Endothelial cell of umbilical vein (primary cell): ENCODE data around the gene MLPH. TPM values are rescaled to one million over a fixed set of nuclear protein-coding genes. Genes with fewer than 3 reads are reported as not detected.
A peak's percentile ranks its signal among the peaks of the same experiment; 100 is the strongest.

Experiments used
- BruUV-seq: library from RNA; stranded (reverse); fragments of 400-500 nt; replicated peaks from 2 replicates; lab custom pipeline; 2021; lab: Mats Ljungman, UMichigan
- CTCF ChIA-PET: fragments of 300-600, 350-600 bp; sonication (Branson Sonifier 250); formaldehyde crosslinking; loops from one replicate; lab custom pipeline; 2021; ENCODE audit warnings: antibody characterized with exemption, inconsistent platforms; lab: Charles Lee
- POLR2A ChIA-PET: fragments of 300-600, 350-600 bp; sonication (Branson Sonifier 250); formaldehyde crosslinking; loops from one replicate; lab custom pipeline; 2021; ENCODE audit warnings: antibody characterized with exemption, inconsistent platforms; lab: Charles Lee
- DNase-seq: peaks from one replicate; pipeline ENCODE4 v3.0.0-alpha.2; 2011; ENCODE audit warnings: low read depth, low spot score
- FAIRE-seq: peaks from 2 replicates; lab custom pipeline; 2011; peaks lifted over from hg19 to GRCh38; lab: Jason Lieb, UNC
- H2AFZ ChIP-seq: 2 replicates; pipeline ENCODE4 v1.6.0; 2012; ENCODE audit warnings: low read depth, low read length, control low read depth, inconsistent platforms
- H3K27ac ChIP-seq: 2 replicates; pipeline ENCODE4 v1.5.1; 2011; ENCODE audit warnings: low read depth, mild to moderate bottlenecking, control low read depth, low read length, moderate library complexity; ENCODE audit not compliant: insufficient read depth
- H3K27me3 ChIP-seq, 2 experiments: 2 replicates each; pipeline versions ENCODE4 v1.6.0 to v1.6.1; 2011; ENCODE audit warnings: low read length in 2 of 2, mixed read lengths in 1 of 2; ENCODE audit not compliant: control insufficient read depth in 2 of 2, insufficient read depth in 2 of 2
- H3K36me3 ChIP-seq, 2 experiments: 2 replicates in 1 of 2; 3 replicates in 1 of 2; pipeline ENCODE4 v1.5.1; 2011; ENCODE audit warnings: low read length in 2 of 2, mild to moderate bottlenecking in 1 of 2, moderate library complexity in 1 of 2; ENCODE audit not compliant: control insufficient read depth in 2 of 2, insufficient read depth in 2 of 2; ENCODE audit errors: extremely low read depth in 1 of 2
- H3K4me1 ChIP-seq: 3 replicates; pipeline ENCODE4 v1.5.1; 2011; ENCODE audit warnings: mild to moderate bottlenecking, low read length; ENCODE audit not compliant: control insufficient read depth, insufficient read depth; ENCODE audit errors: extremely low read depth
- H3K4me2 ChIP-seq: 2 replicates; pipeline ENCODE4 v1.6.1; 2011; ENCODE audit warnings: low read length, control low read depth, mixed read lengths; ENCODE audit not compliant: insufficient read depth
- H3K4me3 ChIP-seq, 3 experiments: fragments of 200-600 bp in 1 of 3; sonication (generic), shearing (Covaris generic) in 1 of 3; replicated peaks in 1 of 3; 2 replicates each; pipeline ENCODE4 v1.5.1; 2011 to 2016; ENCODE audit warnings: control low read depth in 3 of 3, low read length in 3 of 3, mild to moderate bottlenecking in 2 of 3, inconsistent platforms in 1 of 3, low read depth in 1 of 3, moderate library complexity in 1 of 3; ENCODE audit not compliant: insufficient read depth in 1 of 3
- H3K79me2 ChIP-seq: 2 replicates; pipeline ENCODE4 v1.6.0; 2012; ENCODE audit warnings: low read length, inconsistent platforms; ENCODE audit not compliant: control insufficient read depth, insufficient read depth
- H3K9ac ChIP-seq: replicated peaks from 2 replicates; pipeline ENCODE3; 2011; ENCODE audit warnings: low read length, control low read depth; ENCODE audit not compliant: insufficient read depth; ENCODE audit errors: extremely low read depth
- H3K9me1 ChIP-seq: replicated peaks from 3 replicates; pipeline ENCODE4 v1.6.0; 2011; ENCODE audit warnings: mild to moderate bottlenecking, low read length; ENCODE audit not compliant: control insufficient read depth, insufficient read depth; ENCODE audit errors: extremely low read depth
- H3K9me3 ChIP-seq: replicated peaks from 2 replicates; pipeline ENCODE4 v1.5.1; 2012; ENCODE audit warnings: low read length, inconsistent platforms; ENCODE audit not compliant: control insufficient read depth, insufficient read depth
- H4K20me1 ChIP-seq: replicated peaks from 2 replicates; pipeline ENCODE3; 2011; ENCODE audit warnings: mild to moderate bottlenecking, low read length; ENCODE audit not compliant: control insufficient read depth, insufficient read depth; ENCODE audit errors: extremely low read depth
- CTCF ChIP-seq, 2 donors: IDR thresholded peaks; 1 replicate in 1 of 2; 2 replicates in 1 of 2; pipeline ENCODE4 v1.5.1; 2011; ENCODE audit warnings: low read length in 2 of 2, mild to moderate bottlenecking in 2 of 2, moderate library complexity in 2 of 2, control low read depth in 1 of 2, inconsistent platforms in 1 of 2, low read depth in 1 of 2; ENCODE audit not compliant: insufficient read depth in 1 of 2; ENCODE audit errors: extremely low read depth in 1 of 2
- FOS ChIP-seq: IDR thresholded peaks from 2 replicates; pipeline ENCODE4 v1.6.1; 2011; ENCODE audit warnings: mild to moderate bottlenecking, low read length, moderate library complexity, borderline replicate concordance; ENCODE audit not compliant: insufficient read depth
- GATA2 ChIP-seq: IDR thresholded peaks from 2 replicates; pipeline ENCODE4 v1.7.0; 2011; ENCODE audit warnings: low read depth, mild to moderate bottlenecking, moderate library complexity, mixed read lengths, low read length; ENCODE audit not compliant: insufficient read length, insufficient read depth
- MAX ChIP-seq: IDR thresholded peaks from 2 replicates; pipeline ENCODE4 v1.6.1; 2011; ENCODE audit not compliant: insufficient read depth, insufficient read length
- MYC ChIP-seq: IDR thresholded peaks from one replicate; pipeline ENCODE4 v1.6.1; 2011; ENCODE audit warnings: mild to moderate bottlenecking, low read depth, low read length
- POLR2A ChIP-seq: IDR thresholded peaks from 2 replicates; pipeline ENCODE4 v1.6.1; 2012; ENCODE audit warnings: low read depth, mild to moderate bottlenecking, control low read depth, low read length
- dilution Hi-C: fragments of 300-500 bp; cut with MboI; formaldehyde crosslinking; loops from one replicate; pipeline ENCODE4 v1.15.0; 2019; ENCODE audit warnings: low sequenced_read_pairs; ENCODE audit not compliant: extremely low pct_ligation_motif_present
- intact Hi-C: fragments of 100-400 bp; cut with micrococcal nuclease; formaldehyde crosslinking; loops from one replicate; pipeline ENCODE4 v1.10.0; 2022
- polyA plus RNA-seq, 4 experiments: library from polyadenylated mRNA; depleted of rRNA in 3 of 4; stranded (reverse) in 3 of 4; unstranded in 1 of 4; fragments of >200 nt; gene quantifications; 2 replicates each; pipeline versions ENCODE4 v1.2.1 to v1.2.3, GENCODE V29; 2011 to 2012; ENCODE audit warnings: missing spikeins in 1 of 4
- total RNA-seq: library from RNA; stranded (reverse); gene quantifications from 2 replicates; pipeline ENCODE4 v1.2.3, GENCODE V29; 2021

Gene MLPH
- total and polyA plus RNA-seq, 2 donors (not counting 3 experiments of a cell fraction or from before 2014, with no cell fraction given): not detected

- ChIA-PET CTCF (interaction anchor here (0.6 to 4.6 kb wide), 25 partner anchors 10 to 386 kb away, joined by 3 to 101 read pairs (median 4); partner anchors contain the start of genes COPS8, MLPH and PRLH), POLR2A (no interaction called here)
- BruUV-seq: no TSS peak
- FAIRE-seq (peak; percentile 72), DNase-seq (peak; percentile 22)
- Histone ChIP-seq H3K27ac (no peak overlapping the region), H2AFZ (no peak overlapping the region), H3K4me3 (no peak overlapping the region), H3K9me3 (no peaks in the 10 kb centered on the region), H3K36me3 (no peaks in the 10 kb centered on the region), H3K4me1 (peaks cover 12% of the 10 kb centered on the region), H3K4me2 (no peak overlapping the region), H4K20me1 (no peaks in the 10 kb centered on the region), H3K79me2 (no peaks in the 10 kb centered on the region), H3K9ac (no peak overlapping the region), H3K9me1 (no peaks in the 10 kb centered on the region), H3K27me3 (peaks cover 9 to 11% of the 10 kb centered on the region in 2 experiments)
- dilution Hi-C loops (no loop called here), intact Hi-C loops (loop anchor here (1.0 kb wide), 3 partner anchors 50 to 317 kb away; no protein-coding TSS in a partner anchor)
- peak; percentile 48 to 70 for TF ChIP-seq CTCF (IDR thresholded peaks at IDR 0.05; ENCODE audit: extremely low read depth in 1 of 2, insufficient read depth in 1 of 2, low read depth in 1 of 2, low read length in 2 of 2)
- TF ChIP-seq POLR2A: no peak
Measured at GRCh38 chr2:237471438-237472186, 15.4 kb upstream of the MLPH start.

DNA sequence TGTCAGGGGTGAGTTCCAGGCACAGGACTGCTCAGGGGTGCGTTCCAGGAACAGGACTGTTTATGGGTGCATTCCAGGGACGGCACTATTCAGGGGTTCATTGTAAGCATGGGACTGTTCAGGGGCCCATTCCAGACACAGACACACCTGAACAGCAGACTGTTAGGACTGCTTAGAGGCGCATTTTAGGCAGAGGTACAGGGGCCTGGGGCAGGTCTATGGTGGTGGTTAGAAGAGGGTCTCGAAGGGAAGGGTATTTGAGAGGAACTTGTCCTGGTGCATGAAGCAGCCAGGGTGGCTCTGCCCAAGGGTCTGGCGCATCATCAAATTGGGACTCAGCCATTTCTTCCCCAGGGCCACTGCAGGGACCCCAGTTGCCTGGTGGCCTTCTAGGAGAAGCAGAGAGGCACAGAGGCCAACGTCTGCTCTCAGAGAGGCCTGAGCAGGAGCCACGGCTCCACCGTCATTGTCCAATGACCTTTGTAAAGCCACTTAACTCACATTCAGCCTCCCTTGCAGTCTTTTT is 14.8 kb upstream of the MLPH start:
- Histone ChIP-seq H3K36me3 (no peaks in the 10 kb centered on the region), H3K27me3 (peaks cover 14 to 15% of the 10 kb centered on the region in 2 experiments), H3K9ac (no peak overlapping the region), H3K4me1 (peaks cover 12% of the 10 kb centered on the region), H3K79me2 (no peaks in the 10 kb centered on the region), H3K4me3 (no peak overlapping the region), H3K9me1 (no peaks in the 10 kb centered on the region), H4K20me1 (no peaks in the 10 kb centered on the region), H3K9me3 (no peaks in the 10 kb centered on the region), H2AFZ (no peak overlapping the region), H3K27ac (no peak overlapping the region), H3K4me2 (no peak overlapping the region)
- BruUV-seq: no TSS peak
- DNase-seq: no peak
- TF ChIP-seq POLR2A (no peak), GATA2 (no peak), FOS (no peak), CTCF (IDR thresholded peaks at IDR 0.05; ENCODE audit: extremely low read depth in 1 of 2, insufficient read depth in 1 of 2, low read depth in 1 of 2, low read length in 2 of 2) (no peak), MAX (no peak), MYC (no peak)
- FAIRE-seq: no peak
- ChIA-PET POLR2A (no interaction called here), CTCF (interaction anchor here (1.0 to 4.6 kb wide), 15 partner anchors 12 to 379 kb away, joined by 3 to 101 read pairs (median 6); partner anchors contain the start of gene PRLH)
- intact Hi-C loops: no loop called here
- dilution Hi-C loops: no loop called here
